ENCODE data around the gene CCDC158. TPM values are rescaled to one million over a fixed set of nuclear protein-coding genes. Genes with fewer than 3 reads are reported as not detected.
"Not testable (repeated sequence)": the region's sequence is repeated elsewhere in the genome, so short reads cannot be mapped to it uniquely, and the experiment has no call there.

Gene CCDC158
- total RNA-seq, 1 donor from 2014 or later, result 1.1 TPM

- Histone ChIP-seq H3K9me3 (no peaks in the 10 kb centered on the region), H3K36me3 (no peaks in the 10 kb centered on the region), H3K4me3 (no peak overlapping the region), H3K27ac (no peak overlapping the region), H3K4me1 (no peaks in the 10 kb centered on the region), H3K27me3 (no peaks in the 10 kb centered on the region)
- TF ChIP-seq CTCF (IDR thresholded peaks at IDR 0.05), result no peak
- no peak for DNase-seq (ENCODE audit: low spot score in 2 of 2)
- intact Hi-C loops (cut with DNase I), result no loop called here
These were observed 56.2 kb downstream of the CCDC158 start for GRCh38 chr4:76364763-76365162.

- Histone ChIP-seq H3K4me1 (no peaks in the 10 kb centered on the region), H3K27ac (no peak overlapping the region), H3K27me3 (no peaks in the 10 kb centered on the region), H3K9me3 (peaks cover 0 to under 1% of the 10 kb centered on the region in 2 donors), H3K36me3 (no peaks in the 10 kb centered on the region), H3K4me3 (no peak overlapping the region)
- intact Hi-C loops (cut with DNase I), result no loop called here
- TF ChIP-seq CTCF (IDR thresholded peaks at IDR 0.05), result no peak
- no peak for DNase-seq (ENCODE audit: low spot score in 2 of 2)
These were observed 57.2 kb downstream of the CCDC158 start for GRCh38 chr4:76363556-76364290.

GRCh38 chr4:76361689-76362412 lies 59.1 kb downstream of the CCDC158 start:
- no peaks in the 10 kb centered on the region for H3K36me3 ChIP-seq
- no peak for TF ChIP-seq CTCF (IDR thresholded peaks at IDR 0.05)
- H3K9me3 ChIP-seq, result peaks cover 0 to 16% of the 10 kb centered on the region in 2 donors
- H3K27ac ChIP-seq, result no peak overlapping the region
- DNase-seq (ENCODE audit: low spot score in 2 of 2), result no peak
- H3K4me1 ChIP-seq, result no peaks in the 10 kb centered on the region
- no peaks in the 10 kb centered on the region for H3K27me3 ChIP-seq
- intact Hi-C loops (cut with DNase I), result no loop called here
- H3K4me3 ChIP-seq, result no peak overlapping the region

GRCh38 chr4:76359881-76360466 lies 61.0 kb downstream of the CCDC158 start:
- peaks cover 0 to 16% of the 10 kb centered on the region in 2 donors for H3K9me3 ChIP-seq
- H3K4me1 ChIP-seq; intact Hi-C loops (cut with DNase I); H3K36me3 ChIP-seq; H3K4me3 ChIP-seq; H3K27me3 ChIP-seq; DNase-seq (ENCODE audit: low spot score in 2 of 2); H3K27ac ChIP-seq: not testable (repeated sequence)

- Histone ChIP-seq H3K27ac (no peak overlapping the region), H3K36me3 (no peaks in the 10 kb centered on the region), H3K4me3 (no peak overlapping the region), H3K27me3 (no peaks in the 10 kb centered on the region), H3K9me3 (peaks cover 0 to 16% of the 10 kb centered on the region in 2 donors), H3K4me1 (no peaks in the 10 kb centered on the region)
- intact Hi-C loops (cut with DNase I), result no loop called here
- TF ChIP-seq CTCF (IDR thresholded peaks at IDR 0.05), result no peak
- DNase-seq (ENCODE audit: low spot score in 2 of 2), result no peak
These were observed 63.0 kb downstream of the CCDC158 start for GRCh38 chr4:76357981-76358380.
